GM19452 (cell line): Measurements from ENCODE around the gene FBXL3.
"Not testable (repeated sequence)": the region's sequence is repeated elsewhere in the genome, so short reads cannot be mapped to it uniquely, and the experiment has no call there.

Source experiments
- ATAC-seq: cut with Tn5 transposase; IDR thresholded peaks from one replicate; pipeline ENCODE4 v1.9.1; 2021; ENCODE audit not compliant: unreplicated experiment

The FBXL3 gene

DNA sequence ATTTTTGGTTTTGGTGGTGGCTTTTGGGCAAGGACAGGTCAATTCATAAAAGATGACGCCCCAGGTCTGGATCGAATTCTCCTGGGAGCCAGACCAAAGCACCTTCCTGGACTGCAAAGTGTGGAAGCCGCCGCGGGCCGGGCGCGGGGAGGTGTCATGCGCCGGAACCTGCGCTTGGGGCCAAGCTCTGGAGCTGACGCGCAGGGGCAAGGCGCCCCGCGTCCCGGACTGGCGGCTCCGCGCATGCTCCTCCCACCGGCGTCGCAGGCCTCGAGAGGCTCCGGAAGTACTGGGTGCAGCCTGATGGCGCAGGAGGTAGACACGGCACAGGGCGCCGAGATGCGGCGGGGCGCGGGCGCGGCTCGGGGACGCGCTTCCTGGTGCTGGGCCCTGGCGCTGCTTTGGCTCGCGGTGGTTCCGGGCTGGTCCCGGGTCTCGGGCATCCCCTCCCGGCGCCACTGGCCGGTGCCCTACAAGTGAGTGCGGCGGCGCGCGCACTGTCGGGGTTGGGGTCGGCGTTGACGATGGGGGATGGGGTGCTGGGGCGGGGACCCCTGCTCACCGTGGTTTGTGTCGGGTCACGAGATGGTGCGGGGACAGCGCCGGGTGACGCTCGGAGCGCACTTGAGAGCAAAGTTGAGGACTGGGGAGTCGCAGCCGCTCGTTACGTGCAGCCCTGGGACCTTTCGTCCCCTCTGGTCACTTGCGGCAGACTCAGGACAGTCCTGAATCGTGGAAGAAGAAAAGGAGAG is 35.0 kb downstream of the FBXL3 start, which contains the start of gene CLN5:
TSS of gene CLN5 (plus strand) at position 286 of the 752 bp plus-strand sequence. CDS start at position 304, 18 bp downstream.
- peak; percentile 93 for ATAC-seq

- ATAC-seq = peak; percentile 72
These were observed 35.5 kb downstream of the FBXL3 start for GRCh38 chr13:76991432-76991795.

DNA sequence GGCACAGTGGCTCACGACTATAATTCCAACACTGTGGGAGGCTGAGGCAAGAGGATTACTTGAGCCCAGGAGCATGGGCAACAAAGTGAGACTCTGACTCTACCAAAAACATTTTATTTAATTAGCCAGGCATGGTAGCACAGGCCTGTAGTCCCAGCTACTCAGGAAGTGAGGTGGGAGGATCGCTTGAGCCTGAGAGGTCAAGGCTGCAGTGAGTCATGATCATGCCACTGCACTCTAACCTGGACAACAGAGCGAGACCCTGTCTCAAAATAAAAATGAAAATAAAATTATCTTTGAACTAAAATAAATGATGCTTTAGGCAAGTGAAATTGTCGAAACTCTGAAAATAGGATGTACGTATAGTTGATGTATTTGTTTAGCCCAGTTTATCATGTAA is 43.3 kb downstream of the FBXL3 start:
- ATAC-seq = no peak

DNA sequence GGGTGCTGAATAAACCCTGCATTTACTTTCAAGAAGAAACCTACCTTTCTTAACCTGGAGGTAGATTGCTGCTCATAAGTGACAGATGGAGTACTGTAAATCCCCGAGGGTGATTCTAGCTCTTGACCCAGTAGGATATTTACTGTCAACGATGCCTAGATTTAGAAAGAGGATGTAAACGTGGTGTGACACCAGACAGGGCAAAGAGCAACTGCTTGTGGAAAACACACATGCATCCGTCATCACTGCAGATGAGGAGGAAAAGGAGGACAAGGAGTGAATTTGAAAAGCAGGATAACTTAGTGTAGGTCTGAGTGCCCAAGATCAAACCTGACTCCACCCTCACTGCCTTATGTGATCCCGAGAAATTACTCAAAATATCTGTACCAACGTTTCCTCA is 44.9 kb downstream of the FBXL3 start:
- no peak for ATAC-seq

DNA sequence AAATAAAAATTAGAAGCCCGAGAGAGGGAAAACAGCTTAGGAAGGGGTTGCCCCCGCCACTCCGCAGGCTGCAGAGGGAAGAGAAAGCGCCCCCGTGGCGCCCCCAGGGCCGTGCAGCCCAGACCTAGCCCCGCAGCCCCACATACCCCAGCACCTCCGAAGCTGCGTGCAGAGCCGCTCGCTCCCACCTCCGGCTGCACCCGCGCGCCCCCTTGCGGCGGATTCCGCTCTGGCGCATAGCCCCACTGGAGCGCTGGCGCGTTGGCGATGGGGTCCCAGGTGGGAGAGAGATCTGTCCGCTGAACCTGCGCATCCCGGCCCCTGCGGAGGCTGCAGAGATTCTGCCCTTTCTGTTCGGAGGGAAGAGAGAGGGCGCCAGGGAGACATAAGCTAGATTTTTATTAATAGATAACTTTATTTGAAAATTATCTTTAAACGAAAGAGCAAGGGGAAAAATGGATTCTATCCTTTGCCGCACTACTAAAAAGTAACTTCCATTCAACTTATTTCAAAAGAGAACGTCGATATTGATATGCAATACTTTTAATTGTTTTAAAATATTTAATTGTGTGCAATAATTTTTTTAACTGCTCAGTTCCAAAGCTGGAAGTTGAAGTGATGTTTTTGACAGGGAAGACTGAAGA is 46.8 kb downstream of the FBXL3 start:
- ATAC-seq = peak; percentile 99

- no peak for ATAC-seq
These were observed 50.0 kb downstream of the FBXL3 start for GRCh38 chr13:76976929-76977328.

GRCh38 chr13:76976490-76976889 is 50.5 kb downstream of the FBXL3 start:
- ATAC-seq = no peak

GRCh38 chr13:76975863-76976262 is 51.1 kb downstream of the FBXL3 start:
- ATAC-seq = no peak

GRCh38 chr13:76974618-76974975 is 52.4 kb downstream of the FBXL3 start:
- no peak for ATAC-seq

GRCh38 chr13:76973920-76974617 is 52.9 kb downstream of the FBXL3 start:
- ATAC-seq = no peak

DNA sequence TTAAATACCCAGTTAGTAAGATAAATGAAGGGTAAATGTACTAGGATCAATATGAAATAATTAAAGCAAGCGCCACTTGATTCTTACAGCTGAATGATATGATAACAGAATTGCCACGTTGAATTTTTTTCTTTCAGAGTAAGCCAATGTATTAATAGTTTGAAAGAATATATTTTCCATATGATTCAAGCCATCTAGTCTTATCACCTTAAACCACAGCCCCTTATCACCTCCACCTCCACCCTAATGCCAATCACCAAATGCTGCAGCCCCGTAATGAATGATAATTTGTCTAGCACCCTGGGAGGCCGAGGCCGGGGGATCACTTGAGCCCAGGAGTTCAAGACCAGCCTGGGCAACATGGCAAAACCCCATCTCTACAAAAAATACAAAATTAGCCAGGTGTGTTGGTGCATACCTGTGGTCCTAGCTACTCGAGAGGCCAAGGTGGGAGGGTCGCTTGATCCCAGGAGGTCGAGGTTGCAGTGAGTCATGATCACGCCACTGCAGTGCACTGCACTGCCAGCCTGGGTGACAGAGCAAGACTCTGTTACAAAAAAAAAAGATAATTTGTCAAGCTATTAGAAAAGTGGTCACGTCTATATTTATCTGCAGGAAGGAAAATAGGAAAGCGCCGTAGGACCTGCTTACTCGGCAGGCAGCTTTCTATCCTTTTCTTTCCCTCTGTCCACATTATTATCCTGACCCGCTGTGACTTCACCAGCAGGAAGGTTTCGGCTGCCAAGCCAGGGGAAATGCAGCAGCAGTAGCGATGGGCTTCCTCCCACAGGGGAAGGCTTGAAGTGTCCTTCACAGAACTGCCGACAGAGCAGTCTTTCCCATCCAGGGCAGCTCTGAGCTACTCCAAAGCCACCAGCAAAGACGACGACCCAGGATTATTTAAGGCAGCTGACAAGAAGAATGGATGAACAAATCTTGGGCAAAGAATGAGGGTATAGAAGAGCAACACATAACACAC is 54.8 kb downstream of the FBXL3 start:
- no peak for ATAC-seq

DNA sequence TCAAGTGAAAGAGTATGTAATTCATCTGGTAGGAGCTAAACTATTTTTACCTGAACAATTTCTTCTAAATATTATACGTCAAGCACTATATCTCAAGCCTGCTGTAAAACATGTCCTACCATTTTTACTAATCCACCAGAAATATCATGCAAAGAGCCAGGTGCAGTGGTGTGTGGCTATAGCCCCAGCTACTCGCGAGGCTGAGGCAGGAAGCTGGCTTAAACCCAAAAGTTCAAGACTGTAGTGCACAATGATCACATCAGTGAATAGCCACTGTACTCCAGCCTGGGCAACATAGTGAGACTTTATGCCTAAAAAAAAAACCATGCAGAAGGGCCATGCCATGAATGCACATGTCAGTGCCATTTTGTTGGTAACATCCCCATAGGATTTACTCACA is 55.7 kb downstream of the FBXL3 start:
- no peak for ATAC-seq

GRCh38 chr13:76969488-76970365 is 57.2 kb downstream of the FBXL3 start:
- no peak for ATAC-seq

DNA sequence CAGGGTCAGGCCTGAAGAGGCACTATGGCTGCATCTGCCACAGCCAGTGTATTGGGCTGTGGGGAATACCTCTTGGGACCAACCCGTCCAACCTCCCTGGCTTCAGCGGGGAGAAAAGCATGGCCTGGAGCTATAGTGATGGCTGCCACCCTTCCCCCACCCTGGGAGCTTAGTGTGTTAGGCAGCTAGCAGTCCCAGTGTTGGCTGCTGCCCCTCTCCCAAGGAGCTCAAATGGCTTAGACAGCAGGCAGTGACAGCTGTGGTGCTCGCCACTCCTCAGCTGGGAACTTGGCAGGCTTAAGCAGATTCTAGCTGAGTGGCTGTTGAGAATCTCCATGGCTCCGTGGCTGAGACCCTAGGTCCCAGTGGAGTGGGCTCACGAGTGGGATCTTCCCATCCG is 58.9 kb downstream of the FBXL3 start:
- no peak for ATAC-seq

DNA sequence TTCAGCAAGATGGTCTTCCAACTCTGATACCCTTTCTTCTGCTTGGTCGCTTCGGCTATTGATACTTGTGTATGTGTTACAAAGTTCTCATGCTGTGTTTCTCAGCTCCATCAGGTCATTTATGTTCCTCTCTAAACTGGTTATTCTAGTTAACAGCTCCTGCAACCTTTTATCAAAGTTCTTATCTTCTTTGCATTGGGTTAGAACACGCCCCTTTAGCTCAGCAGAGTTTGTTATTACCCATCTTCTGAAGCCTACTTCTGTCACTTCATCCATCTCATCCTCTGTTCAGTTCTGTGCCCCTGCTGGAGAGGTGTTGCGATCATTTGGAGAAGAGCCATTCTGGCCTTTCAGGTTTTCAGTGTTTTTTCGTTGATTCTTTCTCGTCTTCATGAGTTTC is 59.9 kb downstream of the FBXL3 start:
- ATAC-seq = no peak

- ATAC-seq = no peak
These were observed 61.1 kb downstream of the FBXL3 start for GRCh38 chr13:76965759-76966421.

DNA sequence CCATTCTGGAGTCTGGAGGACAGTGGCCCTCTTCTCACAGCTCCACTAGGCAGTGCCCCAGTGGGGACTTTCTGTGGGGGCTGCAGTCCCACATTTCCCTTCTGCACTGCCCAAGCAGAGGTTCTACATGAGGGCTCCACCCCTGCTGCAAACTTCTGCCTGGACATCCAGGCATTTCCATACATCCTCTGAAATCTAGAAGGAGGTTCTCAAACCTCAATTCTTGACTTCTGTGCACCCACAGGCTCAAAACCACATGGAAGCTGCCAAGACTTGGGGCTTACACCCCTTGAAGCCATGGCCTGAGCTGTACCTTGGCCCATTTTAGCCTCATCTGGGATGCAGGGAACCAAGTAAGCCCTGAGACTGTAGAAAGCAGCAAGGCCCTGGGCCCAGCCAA is 67.2 kb downstream of the FBXL3 start:
- ATAC-seq = not testable (repeated sequence)

- no peak for ATAC-seq
These were observed 68.0 kb downstream of the FBXL3 start for GRCh38 chr13:76958841-76959432.

DNA sequence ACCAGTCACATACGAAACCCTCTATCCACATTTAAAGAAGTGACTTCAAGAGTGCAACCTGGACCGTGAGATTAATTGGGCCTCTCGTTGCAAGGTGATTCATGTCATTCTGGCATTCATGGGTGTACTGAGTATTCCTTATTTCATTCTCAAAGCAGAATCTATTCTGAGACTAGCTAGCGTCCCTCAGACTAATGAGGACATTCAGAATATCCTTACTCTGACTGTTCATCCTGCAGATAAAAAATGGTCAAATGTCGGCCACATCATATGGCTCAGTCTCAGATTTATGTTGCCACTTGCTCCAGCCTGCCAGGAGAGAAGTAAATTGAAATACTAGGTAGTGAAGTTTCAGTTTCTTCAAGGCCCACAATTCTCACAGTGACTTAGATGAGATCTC is 71.3 kb downstream of the FBXL3 start:
- ATAC-seq = no peak
